HepG2 (cell line): ENCODE measurements around the gene LRRC10. TPM values are rescaled to one million over a fixed set of nuclear protein-coding genes. Genes with fewer than 3 reads are reported as not detected.

ENCODE experiments used
- ATF4 ChIP-seq, 2 experiments: fragments of 450-650 bp in 1 of 2; sonication (generic) in 1 of 2; formaldehyde crosslinking; IDR thresholded peaks; 2 replicates each; pipeline versions ENCODE4 v1.5.0 to v1.8.0; 2020 to 2022; ENCODE audit warnings: mild to moderate bottlenecking in 1 of 2, missing genetic modification reagents in 1 of 2
- CENPT ChIP-seq: sonication (generic); formaldehyde crosslinking; IDR thresholded peaks from 2 replicates; pipeline ENCODE4 v1.8.0; 2022; ENCODE audit warnings: low read depth, mild to moderate bottlenecking, moderate library complexity, missing genetic modification reagents
- DPF2 ChIP-seq: sonication (generic); formaldehyde crosslinking; IDR thresholded peaks from 2 replicates; pipeline ENCODE4 v1.4.0; 2020; ENCODE audit warnings: mild to moderate bottlenecking, low read depth, missing genetic modification reagents, borderline replicate concordance
- HDAC2 ChIP-seq: sonication (generic); formaldehyde crosslinking; IDR thresholded peaks from 2 replicates; pipeline ENCODE4 v1.4.0; 2020; ENCODE audit warnings: missing genetic modification reagents
- KAT8 ChIP-seq: IDR thresholded peaks from 2 replicates; pipeline ENCODE4 v1.6.1; 2016; ENCODE audit warnings: missing genetic modification reagents, missing compliant biosample characterization
- MEIS2 ChIP-seq: sonication (generic); formaldehyde crosslinking; IDR thresholded peaks from 2 replicates; pipeline ENCODE4 v1.9.0; 2021; ENCODE audit warnings: mild to moderate bottlenecking, missing genetic modification reagents
- NR3C1 ChIP-seq: sonication (generic); formaldehyde crosslinking; IDR thresholded peaks from 2 replicates; pipeline ENCODE4 v1.4.0; 2020; ENCODE audit warnings: missing genetic modification reagents
- PAX8 ChIP-seq: sonication (generic); formaldehyde crosslinking; IDR thresholded peaks from 2 replicates; pipeline ENCODE4 v1.8.0; 2022; ENCODE audit warnings: mild to moderate bottlenecking, missing genetic modification reagents, borderline replicate concordance
- PHF5A ChIP-seq: IDR thresholded peaks from one replicate; pipeline ENCODE4 v1.6.1; 2018; ENCODE audit warnings: low read depth, missing genetic modification reagents; ENCODE audit not compliant: unreplicated experiment
- POLR2AphosphoS2 ChIP-seq: IDR thresholded peaks from 2 replicates; pipeline ENCODE4 v1.6.1; 2011; ENCODE audit warnings: low read depth, low read length, improper control_type of control experiment
- RFX3 ChIP-seq: IDR thresholded peaks from 2 replicates; pipeline ENCODE4 v1.6.1; 2016; ENCODE audit warnings: missing biosample characterization, missing genetic modification reagents
- SKI ChIP-seq: fragments of 450-650 bp; IDR thresholded peaks from one replicate; pipeline ENCODE4 v1.6.1; 2018; ENCODE audit warnings: mild to moderate bottlenecking; ENCODE audit not compliant: partially characterized antibody
- THAP11 ChIP-seq: IDR thresholded peaks from 2 replicates; pipeline ENCODE4 v1.6.1; 2016; ENCODE audit warnings: missing biosample characterization, missing genetic modification reagents
- THAP9 ChIP-seq: sonication (generic); formaldehyde crosslinking; IDR thresholded peaks from 2 replicates; pipeline ENCODE4; 2020; ENCODE audit warnings: missing genetic modification reagents, mild to moderate bottlenecking, borderline replicate concordance
- UBTF ChIP-seq: sonication (generic); formaldehyde crosslinking; IDR thresholded peaks from 2 replicates; pipeline ENCODE4 v1.4.0; 2020; ENCODE audit warnings: mild to moderate bottlenecking, missing genetic modification reagents
- XBP1 ChIP-seq: sonication (generic); formaldehyde crosslinking; IDR thresholded peaks from 2 replicates; pipeline ENCODE4 v1.5.0; 2020; ENCODE audit warnings: missing genetic modification reagents
- ZBTB7A ChIP-seq: sonication (generic); formaldehyde crosslinking; IDR thresholded peaks from 2 replicates; pipeline ENCODE4 v1.8.0; 2022; ENCODE audit warnings: mild to moderate bottlenecking, missing genetic modification reagents
- ZNF124 ChIP-seq: sonication (generic); formaldehyde crosslinking; IDR thresholded peaks from 2 replicates; pipeline ENCODE4 v1.4.0; 2020; ENCODE audit warnings: missing genetic modification reagents
- ZNF446 ChIP-seq: sonication (generic); formaldehyde crosslinking; IDR thresholded peaks from 2 replicates; pipeline ENCODE4 v1.5.0; 2020; ENCODE audit warnings: mild to moderate bottlenecking, missing genetic modification reagents
- ZNF460 ChIP-seq: sonication (generic); formaldehyde crosslinking; IDR thresholded peaks from 2 replicates; pipeline ENCODE4 v1.5.1; 2020; ENCODE audit warnings: missing genetic modification reagents, mild to moderate bottlenecking, borderline replicate concordance
- ZNF510 ChIP-seq: sonication (generic); formaldehyde crosslinking; IDR thresholded peaks from 2 replicates; pipeline ENCODE4 v1.4.0; 2020; ENCODE audit warnings: low read depth, mild to moderate bottlenecking, missing genetic modification reagents
- ZNF672 ChIP-seq: sonication (generic); formaldehyde crosslinking; IDR thresholded peaks from 2 replicates; pipeline ENCODE4 v1.8.1; 2022; ENCODE audit warnings: missing genetic modification reagents
- polyA plus RNA-seq, 8 experiments: library from polyadenylated mRNA; depleted of rRNA in 3 of 8; stranded (reverse) in 7 of 8; unstranded in 1 of 8; fragments of >200 nt; fragmentation: Illumina TruSeq in 4 of 8; extraction: Trizol in 4 of 8; gene quantifications; 2 replicates each; pipeline versions ENCODE4 v1.2.1 to v1.2.3, GENCODE V29; 2011 to 2016; ENCODE audit warnings: low read depth in 4 of 8, missing spikeins in 1 of 8, mixed read lengths in 1 of 8; ENCODE audit not compliant: insufficient read depth in 1 of 8
- total RNA-seq, 5 experiments: library from RNA; depleted of rRNA; stranded (reverse); fragments of >200 nt; fragmentation: Illumina TruSeq; extraction: Trizol; gene quantifications; 2 replicates each; pipeline ENCODE4 v1.2.3, GENCODE V29; 2016; ENCODE audit warnings: low read depth in 1 of 5
- TF ChIP-seq, protein P1 (sequence below): sonication (generic); formaldehyde crosslinking; IDR thresholded peaks from 2 replicates; pipeline ENCODE4 v1.8.1; 2023; ENCODE audit warnings: mild to moderate bottlenecking, inconsistent platforms, moderate library complexity, missing genetic modification reagents, borderline replicate concordance

The LRRC10 gene
- total and polyA plus RNA-seq, 2 of the 13 experiments (the other 11 are each of a cell fraction or from before 2014, with no cell fraction given) = not detected

- TF ChIP-seq ZBTB7A (CRISPR knock-in tag) = peak; percentile 86
- no peak for TF ChIP-seq ZNF672
- 0 out of 4 replicates have a peak, but pooled peaks of 1 of the 2 experiments have one; percentile 38 for TF ChIP-seq ATF4 (CRISPR knock-in tag; IDR thresholded peaks at IDR 0.05)
- TF ChIP-seq DPF2 (CRISPR knock-in tag) = no peak
- TF ChIP-seq PHF5A (CRISPR knock-in tag) = peak; percentile 64
- TF ChIP-seq KAT8 (CRISPR knock-in tag) = peak; percentile 90
- TF ChIP-seq ZNF446 (CRISPR knock-in tag) = peak; percentile 81
- TF ChIP-seq PAX8 (CRISPR knock-in tag) = no peak
- peak; percentile 43; the same call in 1 of the 2 replicates for TF ChIP-seq ZNF460
- TF ChIP-seq POLR2AphosphoS2 = no peak
- TF ChIP-seq THAP9 (CRISPR knock-in tag) = peak; percentile 75; the same call in 1 of the 2 replicates
- peak; percentile 85 for TF ChIP-seq THAP11 (CRISPR knock-in tag)
- peak; percentile 63 for TF ChIP-seq RFX3 (CRISPR knock-in tag)
- no peak for TF ChIP-seq NR3C1
- TF ChIP-seq ZNF510 (CRISPR knock-in tag) = no peak
- no peak for TF ChIP-seq XBP1 (CRISPR knock-in tag)
- TF ChIP-seq MEIS2 (CRISPR knock-in tag) = no peak
- peak; percentile 69 for TF ChIP-seq HDAC2
- TF ChIP-seq, protein P1, sequence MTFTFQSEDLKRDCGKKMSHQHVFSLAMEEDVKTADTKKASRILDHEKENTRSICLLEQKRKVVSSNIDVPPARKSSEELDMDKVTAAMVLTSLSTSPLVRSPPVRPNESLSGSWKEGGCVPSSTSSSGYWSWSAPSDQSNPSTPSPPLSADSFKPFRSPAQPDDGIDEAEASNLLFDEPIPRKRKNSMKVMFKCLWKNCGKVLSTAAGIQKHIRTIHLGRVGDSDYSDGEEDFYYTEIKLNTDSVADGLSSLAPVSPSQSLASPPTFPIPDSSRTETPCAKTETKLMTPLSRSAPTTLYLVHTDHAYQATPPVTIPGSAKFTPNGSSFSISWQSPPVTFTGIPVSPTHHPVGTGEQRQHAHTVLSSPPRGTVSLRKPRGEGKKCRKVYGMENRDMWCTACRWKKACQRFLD (CRISPR knock-in tag) = peak; percentile 93; the same call in 1 of the 2 replicates
- TF ChIP-seq UBTF (CRISPR knock-in tag) = peak; percentile 78
- TF ChIP-seq SKI = no peak
- 0 out of 2 replicates have a peak, but pooled peaks have one; percentile 72 for TF ChIP-seq CENPT
- TF ChIP-seq ZNF124 = no peak; the same call in 1 of the 2 replicates
These were observed 25.3 kb downstream of the LRRC10 start, which contains the start of gene CCT2 (continued) for GRCh38 chr12:69585189-69586062.
